HG03439 (cell line): ENCODE data around the gene AP3D1.

Source experiments
- ATAC-seq: cut with Tn5 transposase; IDR thresholded peaks from one replicate; pipeline ENCODE4 v1.9.1; 2021; ENCODE audit warnings: mild to moderate bottlenecking, moderate library complexity; ENCODE audit not compliant: unreplicated experiment

The AP3D1 gene

DNA sequence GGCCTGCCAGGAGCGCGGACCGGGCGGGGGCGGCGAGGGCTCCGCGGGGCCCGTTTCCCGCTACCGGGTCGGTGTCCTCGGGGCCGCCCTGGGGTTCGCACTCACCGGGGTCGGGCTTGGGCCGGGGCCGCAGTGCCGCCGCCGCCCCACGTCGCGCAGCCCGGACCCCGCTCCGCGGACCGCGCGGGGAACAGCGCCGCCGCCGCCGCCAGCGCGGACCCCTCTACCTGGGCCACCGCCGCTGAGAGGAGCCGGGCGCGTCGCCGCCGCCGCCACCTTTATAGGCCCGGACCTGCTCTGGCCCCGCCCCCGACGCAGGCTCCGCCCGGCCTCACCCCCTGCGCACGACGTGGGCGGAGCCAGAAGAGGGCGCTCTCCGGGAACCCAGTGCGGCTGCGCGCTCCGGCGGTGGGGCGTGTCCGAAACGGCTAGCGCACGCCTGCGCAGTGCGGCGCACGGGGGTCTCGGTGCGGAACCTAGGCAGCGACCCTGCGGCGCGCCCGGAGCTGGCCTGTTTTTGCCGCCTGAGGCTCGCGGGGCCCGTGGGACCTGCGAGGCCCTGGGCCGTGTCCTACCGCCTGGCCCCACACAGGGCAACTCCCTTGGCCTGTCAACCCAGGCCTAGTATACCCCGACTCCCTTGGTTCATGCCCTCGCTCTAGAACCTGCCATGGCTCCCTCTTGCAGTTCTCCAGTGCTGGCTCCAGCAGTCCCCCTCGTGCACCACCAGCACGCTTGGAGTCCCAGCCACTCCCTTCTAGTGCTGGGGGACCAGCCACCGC is 100.2 kb downstream of the AP3D1 start, which contains the start of gene MKNK2:
Gene MKNK2, minus strand, starts transcription at position 254 of the 782 bp plus-strand sequence. CDS start 393 bp downstream, outside the sequence.
- peak; percentile 57 for ATAC-seq
